22Rv1 (cell line): ENCODE results near the gene SDK1.

Experiments used
- H3K27ac ChIP-seq: fragments of 450-650 bp; 2 replicates; pipeline ENCODE4 v1.5.1; 2017
- ZFX ChIP-seq: fragments of 450-650 bp; IDR thresholded peaks from 2 replicates; pipeline ENCODE4 v1.6.1; 2017; ENCODE audit warnings: antibody characterized with exemption, borderline replicate concordance
- TF ChIP-seq, protein P1 (sequence below): fragments of 450-650 bp; IDR thresholded peaks from 2 replicates; pipeline ENCODE4 v1.5.1; 2017; ENCODE audit warnings: mild to moderate bottlenecking

SDK1 gene

GRCh38 chr7:4071370-4072058 is 770.5 kb downstream of the SDK1 start:
- H3K27ac ChIP-seq, result no peak overlapping the region
- TF ChIP-seq ZFX, result no peak
- TF ChIP-seq, protein P1, sequence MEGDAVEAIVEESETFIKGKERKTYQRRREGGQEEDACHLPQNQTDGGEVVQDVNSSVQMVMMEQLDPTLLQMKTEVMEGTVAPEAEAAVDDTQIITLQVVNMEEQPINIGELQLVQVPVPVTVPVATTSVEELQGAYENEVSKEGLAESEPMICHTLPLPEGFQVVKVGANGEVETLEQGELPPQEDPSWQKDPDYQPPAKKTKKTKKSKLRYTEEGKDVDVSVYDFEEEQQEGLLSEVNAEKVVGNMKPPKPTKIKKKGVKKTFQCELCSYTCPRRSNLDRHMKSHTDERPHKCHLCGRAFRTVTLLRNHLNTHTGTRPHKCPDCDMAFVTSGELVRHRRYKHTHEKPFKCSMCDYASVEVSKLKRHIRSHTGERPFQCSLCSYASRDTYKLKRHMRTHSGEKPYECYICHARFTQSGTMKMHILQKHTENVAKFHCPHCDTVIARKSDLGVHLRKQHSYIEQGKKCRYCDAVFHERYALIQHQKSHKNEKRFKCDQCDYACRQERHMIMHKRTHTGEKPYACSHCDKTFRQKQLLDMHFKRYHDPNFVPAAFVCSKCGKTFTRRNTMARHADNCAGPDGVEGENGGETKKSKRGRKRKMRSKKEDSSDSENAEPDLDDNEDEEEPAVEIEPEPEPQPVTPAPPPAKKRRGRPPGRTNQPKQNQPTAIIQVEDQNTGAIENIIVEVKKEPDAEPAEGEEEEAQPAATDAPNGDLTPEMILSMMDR, result no peak

DNA sequence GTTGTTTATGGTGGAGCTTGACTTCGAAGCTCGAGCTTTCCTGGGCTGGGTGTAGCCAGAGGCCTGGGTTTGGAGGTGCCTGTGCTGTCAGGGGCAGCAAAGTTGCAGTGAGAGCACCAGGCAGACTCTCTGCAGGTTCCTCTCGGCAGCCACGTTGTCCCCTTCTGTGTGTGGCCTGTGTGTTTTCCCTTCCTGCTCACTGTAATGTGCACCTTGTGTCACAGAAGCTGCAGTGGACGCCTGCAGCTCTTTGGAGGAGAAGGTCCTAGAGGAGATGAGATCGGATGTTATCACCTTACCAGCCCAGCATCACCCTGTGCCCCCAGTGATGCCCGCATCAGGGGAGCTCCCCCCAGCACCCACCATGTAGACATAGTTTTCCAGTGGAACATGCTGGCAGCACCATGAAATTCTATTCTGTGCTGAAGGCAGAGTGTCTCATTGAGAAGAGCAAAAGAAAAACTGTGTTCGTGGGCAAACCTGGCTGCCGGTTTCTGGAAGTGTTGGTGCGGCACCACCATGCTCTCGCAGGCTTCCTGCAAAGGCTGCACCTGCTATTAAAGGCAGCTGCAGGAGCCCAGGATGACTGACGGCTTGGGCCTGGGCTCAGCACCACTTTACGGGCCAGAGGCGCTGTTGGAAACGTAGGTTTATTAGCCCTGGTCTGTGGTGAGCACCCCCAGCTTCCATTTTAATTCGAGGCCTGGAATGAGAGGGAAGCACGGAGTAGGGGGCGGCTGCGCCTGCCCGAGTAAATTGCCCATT is 771.3 kb downstream of the SDK1 start:
- TF ChIP-seq ZFX, result no peak
- TF ChIP-seq, protein P1, result no peak
- H3K27ac ChIP-seq, result no peak overlapping the region

- H3K27ac ChIP-seq, result no peak overlapping the region
- no peak for TF ChIP-seq ZFX
- TF ChIP-seq, protein P1, result no peak
Measured at GRCh38 chr7:4073052-4073451, 772.0 kb downstream of the SDK1 start.

GRCh38 chr7:4073750-4074149 is 772.7 kb downstream of the SDK1 start:
- no peak overlapping the region for H3K27ac ChIP-seq
- TF ChIP-seq ZFX, result no peak
- TF ChIP-seq, protein P1, result no peak

GRCh38 chr7:4074407-4074806 is 773.4 kb downstream of the SDK1 start:
- TF ChIP-seq ZFX, result no peak
- no peak overlapping the region for H3K27ac ChIP-seq

DNA sequence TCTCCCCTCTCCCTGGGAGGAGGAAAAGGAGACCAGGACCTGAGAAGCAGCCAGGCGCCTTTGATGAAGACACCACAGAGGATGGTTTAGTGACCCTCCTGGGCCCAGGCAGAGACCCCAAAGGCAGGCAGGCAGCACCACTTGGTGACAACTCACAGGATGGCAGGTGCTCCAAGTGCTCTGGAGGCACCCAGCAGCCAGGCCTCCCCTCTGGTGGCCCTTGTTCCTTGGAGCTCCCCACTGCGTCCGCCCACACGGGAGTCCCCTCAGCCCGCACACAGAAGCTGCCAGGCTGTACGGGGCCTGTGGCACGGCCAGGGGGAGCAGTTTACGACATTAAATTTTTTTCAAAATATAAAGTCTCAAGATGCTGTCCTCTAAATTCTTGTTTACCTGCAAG is 773.9 kb downstream of the SDK1 start:
- H3K27ac ChIP-seq, result no peak overlapping the region
- no peak for TF ChIP-seq ZFX
- TF ChIP-seq, protein P1, result no peak

DNA sequence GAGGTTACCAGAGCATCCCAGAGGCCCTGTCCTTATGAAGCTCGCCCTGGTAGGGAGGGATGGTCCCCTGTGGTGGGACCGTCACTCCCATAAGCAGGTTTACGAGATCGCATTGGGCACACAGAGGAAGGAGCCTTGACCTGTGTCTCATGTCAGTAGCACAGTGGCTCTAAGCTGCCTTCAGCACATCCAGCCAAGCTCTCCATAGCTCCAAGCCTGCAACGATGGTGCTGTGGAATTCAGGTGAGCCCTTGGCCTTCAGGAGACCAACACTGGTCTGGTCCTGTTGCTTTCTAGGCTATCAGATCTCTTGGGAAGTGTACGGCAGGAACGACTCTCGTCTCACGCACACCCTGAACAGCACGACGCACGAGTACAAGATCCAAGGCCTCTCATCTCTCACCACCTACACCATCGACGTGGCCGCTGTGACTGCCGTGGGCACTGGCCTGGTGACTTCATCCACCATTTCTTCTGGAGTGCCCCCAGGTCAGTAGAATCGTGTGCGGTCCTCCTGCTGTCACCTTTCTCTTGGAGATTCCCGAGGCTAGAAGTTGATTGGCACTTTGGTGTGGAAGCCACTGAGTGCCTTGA is 775.7 kb downstream of the SDK1 start:
- no peak for TF ChIP-seq ZFX
- TF ChIP-seq, protein P1, result no peak
- H3K27ac ChIP-seq, result no peak overlapping the region
